Kidney (tissue), 14 donors: ENCODE measurements around the gene AKR1B1. TPM values are rescaled to one million over a fixed set of nuclear protein-coding genes. Genes with fewer than 3 reads are reported as not detected.

ENCODE experiments used
- DNase-seq, 5 donors: peaks; one replicate each; pipeline ENCODE4 v3.0.0-alpha.2; 2013 to 2020
- FAIRE-seq: peaks from 2 replicates; lab custom pipeline; 2012; peaks lifted over from hg19 to GRCh38; lab: Jason Lieb, UNC
- H3K27ac ChIP-seq, 2 donors: one replicate each; pipeline ENCODE4 v1.7.0; 2013; ENCODE audit warnings: low read depth in 2 of 2, low read length in 2 of 2, inconsistent platforms in 1 of 2
- H3K27me3 ChIP-seq: one replicate; pipeline ENCODE4 v1.7.1; 2013; ENCODE audit warnings: low read length, inconsistent platforms; ENCODE audit not compliant: control insufficient read depth, insufficient read depth
- H3K36me3 ChIP-seq, 3 donors: one replicate each; pipeline versions ENCODE4 v1.7.0 to v1.7.1; 2013; ENCODE audit warnings: low read length in 3 of 3, control low read depth in 1 of 3, inconsistent platforms in 1 of 3; ENCODE audit not compliant: insufficient read depth in 3 of 3, control insufficient read depth in 2 of 3
- H3K4me1 ChIP-seq, 3 donors: one replicate each; pipeline versions ENCODE4 v1.7.0 to v1.7.1; 2013; ENCODE audit warnings: low read length in 3 of 3, inconsistent platforms in 1 of 3, low read depth in 1 of 3; ENCODE audit not compliant: control insufficient read depth in 2 of 3, insufficient read depth in 2 of 3
- H3K4me3 ChIP-seq, 3 donors: one replicate each; pipeline versions ENCODE4 v1.7.0 to v1.8.1; 2013; ENCODE audit warnings: low read length in 3 of 3, control low read depth in 1 of 3, inconsistent platforms in 1 of 3
- H3K9ac ChIP-seq, 3 donors: one replicate each; pipeline versions ENCODE4 v1.7.0 to v1.7.1; 2013; ENCODE audit warnings: low read length in 3 of 3, control low read depth in 1 of 3, inconsistent platforms in 1 of 3
- H3K9me3 ChIP-seq, 3 donors: one replicate each; pipeline versions ENCODE4 v1.7.0 to v1.7.1; 2013; ENCODE audit warnings: low read length in 3 of 3, control low read depth in 1 of 3, inconsistent platforms in 1 of 3; ENCODE audit not compliant: control insufficient read depth in 2 of 3, insufficient read depth in 1 of 3
- intact Hi-C: fragments of 100-400 bp; cut with DNase I; formaldehyde crosslinking; loops from one replicate; pipeline ENCODE4 v1.11.1; 2022
- polyA plus RNA-seq: library from polyadenylated mRNA; stranded (reverse); fragments of 350-450 nt; fragmentation: Illumina TruSeq; extraction: RNeasy Lipid Tissue Mini Kit (QIAGEN cat#74804); gene quantifications from one replicate; pipeline ENCODE4 v1.2.3, GENCODE V29; 2014; ENCODE audit warnings: low read depth, low replicate concordance; ENCODE audit not compliant: insufficient read depth
- total RNA-seq: library from RNA; stranded (reverse); fragmentation: NEBNext Ultra II Directional; extraction: Animal tissue kit (Norgen Biotek cat#: 25700); gene quantifications from one replicate; pipeline ENCODE4 v1.2.1, GENCODE V29; 2021
- TF ChIP-seq, protein P1 (sequence below): IDR thresholded peaks from 3 replicates; pipeline ENCODE4 v1.5.1; 2012; ENCODE audit warnings: mild to moderate bottlenecking, moderate library complexity, borderline replicate concordance; ENCODE audit not compliant: insufficient read depth; ENCODE audit errors: extremely low read depth
- donor health status: control.
- donor health status: control.
- donor health status: control.
- donor health status: control.
- donor health status: control.
- donor health status: DM: yes; HTN: yes; CAD: no.
- donor health status: Normal renal cell carcinoma (clear cell type).

AKR1B1 gene
- total and polyA plus RNA-seq, 2 donors from 2014 or later, result 93.8 to 183 TPM

- intact Hi-C loops, result no loop called here
- FAIRE-seq (no peak), DNase-seq (no peak)
- TF ChIP-seq, protein P1, sequence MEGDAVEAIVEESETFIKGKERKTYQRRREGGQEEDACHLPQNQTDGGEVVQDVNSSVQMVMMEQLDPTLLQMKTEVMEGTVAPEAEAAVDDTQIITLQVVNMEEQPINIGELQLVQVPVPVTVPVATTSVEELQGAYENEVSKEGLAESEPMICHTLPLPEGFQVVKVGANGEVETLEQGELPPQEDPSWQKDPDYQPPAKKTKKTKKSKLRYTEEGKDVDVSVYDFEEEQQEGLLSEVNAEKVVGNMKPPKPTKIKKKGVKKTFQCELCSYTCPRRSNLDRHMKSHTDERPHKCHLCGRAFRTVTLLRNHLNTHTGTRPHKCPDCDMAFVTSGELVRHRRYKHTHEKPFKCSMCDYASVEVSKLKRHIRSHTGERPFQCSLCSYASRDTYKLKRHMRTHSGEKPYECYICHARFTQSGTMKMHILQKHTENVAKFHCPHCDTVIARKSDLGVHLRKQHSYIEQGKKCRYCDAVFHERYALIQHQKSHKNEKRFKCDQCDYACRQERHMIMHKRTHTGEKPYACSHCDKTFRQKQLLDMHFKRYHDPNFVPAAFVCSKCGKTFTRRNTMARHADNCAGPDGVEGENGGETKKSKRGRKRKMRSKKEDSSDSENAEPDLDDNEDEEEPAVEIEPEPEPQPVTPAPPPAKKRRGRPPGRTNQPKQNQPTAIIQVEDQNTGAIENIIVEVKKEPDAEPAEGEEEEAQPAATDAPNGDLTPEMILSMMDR, result no peak
- Histone ChIP-seq H3K9me3 (no peaks in the 10 kb centered on the region), H3K27ac (no peak overlapping the region), H3K27me3 (no peaks in the 10 kb centered on the region), H3K9ac (no peak overlapping the region), H3K36me3 (no peaks in the 10 kb centered on the region), H3K4me1 (no peaks in the 10 kb centered on the region), H3K4me3 (no peak overlapping the region)
Observed at GRCh38 chr7:134470864-134471263, 12.0 kb upstream of the AKR1B1 start.

DNA sequence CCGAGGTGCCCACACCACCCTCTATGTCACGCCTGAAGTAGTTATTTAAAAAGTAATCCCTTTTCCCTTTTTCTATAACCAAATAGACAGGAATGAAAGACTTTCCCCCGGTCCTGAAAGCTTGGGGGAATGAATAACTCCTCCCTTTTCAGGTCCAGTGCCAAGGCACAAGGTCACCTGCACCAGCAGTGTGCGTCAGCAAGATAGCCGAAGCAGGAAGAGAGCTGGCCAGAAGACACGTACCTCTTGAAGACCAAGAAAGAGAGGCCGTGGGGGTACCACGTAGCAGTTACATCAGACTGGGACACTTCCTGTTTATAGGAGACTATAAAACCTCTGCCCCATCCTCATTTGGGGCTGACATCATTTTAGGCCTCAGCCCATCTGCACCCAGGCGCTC is 10.7 kb upstream of the AKR1B1 start:
- no peaks in the 10 kb centered on the region for H3K27me3 ChIP-seq
- intact Hi-C loops, result no loop called here
- no peak overlapping the region for H3K4me3 ChIP-seq
- H3K9me3 ChIP-seq, result no peaks in the 10 kb centered on the region
- no peak overlapping the region for H3K27ac ChIP-seq
- FAIRE-seq, result no peak
- TF ChIP-seq, protein P1, result no peak
- H3K9ac ChIP-seq, result no peak overlapping the region
- no peaks in the 10 kb centered on the region for H3K4me1 ChIP-seq
- no peaks in the 10 kb centered on the region for H3K36me3 ChIP-seq
- DNase-seq, result no peak

- Histone ChIP-seq H3K4me3 (no peak overlapping the region), H3K27ac (no peak overlapping the region), H3K9ac (no peak overlapping the region), H3K9me3 (no peaks in the 10 kb centered on the region), H3K4me1 (no peaks in the 10 kb centered on the region), H3K36me3 (no peaks in the 10 kb centered on the region), H3K27me3 (no peaks in the 10 kb centered on the region)
- FAIRE-seq, result no peak
- intact Hi-C loops, result no loop called here
- TF ChIP-seq, protein P1, result no peak
- DNase-seq, result no peak
Observed at GRCh38 chr7:134468475-134468874, 9.6 kb upstream of the AKR1B1 start.

DNA sequence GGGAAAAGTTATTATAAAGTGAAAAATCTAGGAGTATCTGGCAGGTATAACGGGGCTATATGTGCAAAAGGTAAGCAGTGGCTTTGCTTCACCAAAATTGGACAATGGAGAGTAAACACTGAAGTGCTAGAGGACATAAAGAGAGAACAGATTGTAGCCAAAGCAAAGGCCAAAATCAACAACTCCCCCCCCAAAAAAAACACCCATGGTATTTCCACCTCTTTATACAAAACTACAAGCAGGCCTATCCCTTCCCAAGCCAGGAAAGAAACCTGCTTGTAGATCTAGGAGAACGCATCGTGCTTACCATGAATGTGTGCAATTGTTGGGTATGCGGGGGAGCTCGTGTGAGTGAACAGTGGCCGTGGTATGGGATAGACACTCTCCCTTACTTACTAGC is 9.2 kb upstream of the AKR1B1 start:
- Histone ChIP-seq H3K4me3 (no peak overlapping the region), H3K9ac (no peak overlapping the region), H3K27me3 (no peaks in the 10 kb centered on the region), H3K36me3 (no peaks in the 10 kb centered on the region), H3K9me3 (no peaks in the 10 kb centered on the region), H3K4me1 (no peaks in the 10 kb centered on the region), H3K27ac (no peak overlapping the region)
- TF ChIP-seq, protein P1, result no peak
- DNase-seq, result no peak
- FAIRE-seq, result no peak
- intact Hi-C loops, result no loop called here
